Measurements from ENCODE around the gene LACTB.
A peak's percentile ranks its signal among the peaks of the same experiment; 100 is the strongest.

The LACTB gene

DNA sequence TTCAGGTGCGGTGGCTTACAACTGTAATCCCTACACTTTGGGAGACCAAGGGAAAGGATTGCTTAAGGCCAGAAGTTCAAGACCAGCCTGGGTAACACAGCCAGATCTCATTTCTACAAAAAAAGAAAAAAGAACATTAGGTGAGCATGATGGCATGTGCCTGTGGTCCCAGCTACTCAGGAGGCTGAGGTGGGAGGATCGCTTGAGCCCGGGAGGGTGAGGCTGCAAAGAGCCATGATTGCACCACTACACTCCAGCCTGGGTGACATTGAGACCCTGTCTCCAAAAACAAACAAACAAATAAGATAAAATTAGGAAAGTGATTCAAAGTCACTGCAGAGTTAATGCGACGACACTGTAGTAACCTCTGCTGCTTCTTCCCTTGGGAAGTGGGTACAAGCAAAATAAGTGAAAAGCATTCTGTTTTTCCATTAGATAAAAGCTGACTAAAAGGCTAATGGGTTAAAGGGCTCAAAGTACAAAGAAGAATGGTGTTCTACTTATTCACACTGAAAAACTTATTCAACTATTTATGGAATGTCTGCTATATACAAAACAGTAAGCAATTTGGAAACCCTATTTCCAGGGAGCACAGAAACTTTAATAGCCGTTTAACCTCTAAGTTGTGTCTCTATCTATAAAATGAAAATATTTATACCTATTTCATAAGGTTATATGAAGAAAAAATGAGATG is 43.7 kb downstream of the LACTB start:
- DNase-seq (ENCODE audit: low spot score) (no peak), ATAC-seq (ENCODE audit: low read depth) (no peak)
- no peaks in the 10 kb centered on the region for H3K36me3 ChIP-seq (ENCODE audit: low read depth)
- no peaks in the 10 kb centered on the region for H3K4me1 ChIP-seq (ENCODE audit: insufficient read depth, poor library complexity, severe bottlenecking)
- no peaks in the 10 kb centered on the region for H3K27me3 ChIP-seq (ENCODE audit: insufficient read depth, poor library complexity, severe bottlenecking)
- H3K27ac ChIP-seq (ENCODE audit: poor library complexity, severe bottlenecking), result no peak overlapping the region
- H3K4me3 ChIP-seq (ENCODE audit: severe bottlenecking), result no peak overlapping the region
- H3K9me3 ChIP-seq (ENCODE audit: severe bottlenecking), result no peaks in the 10 kb centered on the region
- no peak for TF ChIP-seq CTCF (IDR thresholded peaks at IDR 0.05; ENCODE audit: poor library complexity, severe bottlenecking)

GRCh38 chr15:63166219-63166618 is 44.6 kb downstream of the LACTB start:
- Histone ChIP-seq H3K4me3 (ENCODE audit: severe bottlenecking) (no peak overlapping the region), H3K4me1 (ENCODE audit: insufficient read depth, poor library complexity, severe bottlenecking) (no peaks in the 10 kb centered on the region), H3K27me3 (ENCODE audit: insufficient read depth, poor library complexity, severe bottlenecking) (no peaks in the 10 kb centered on the region), H3K9me3 (ENCODE audit: severe bottlenecking) (no peaks in the 10 kb centered on the region), H3K36me3 (ENCODE audit: low read depth) (no peaks in the 10 kb centered on the region), H3K27ac (ENCODE audit: poor library complexity, severe bottlenecking) (no peak overlapping the region)
- ATAC-seq (ENCODE audit: low read depth), result peak; percentile 29; the same call in 1 of the 3 replicates
- no peak for DNase-seq (ENCODE audit: low spot score)
- TF ChIP-seq CTCF (IDR thresholded peaks at IDR 0.05; ENCODE audit: poor library complexity, severe bottlenecking), result peak; percentile 34

DNA sequence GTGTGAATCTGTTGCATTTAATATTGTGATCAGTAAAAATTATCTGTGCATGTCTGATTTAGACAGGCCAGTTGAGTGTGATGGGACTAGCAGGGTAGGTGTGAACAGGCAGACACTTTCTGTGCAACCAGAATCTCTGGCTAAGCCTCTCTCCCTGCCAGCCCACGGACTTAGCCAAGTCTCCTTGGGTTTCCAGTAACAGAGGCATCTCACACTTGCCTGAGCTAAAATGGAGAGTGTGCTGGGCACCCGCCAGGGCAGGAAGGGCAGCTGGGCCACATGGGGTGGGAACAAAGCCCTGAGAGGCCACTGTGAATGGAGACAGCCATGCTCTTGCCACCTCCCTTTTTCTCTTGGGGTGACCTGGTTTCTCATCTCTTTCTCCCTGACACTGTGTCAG is 48.1 kb downstream of the LACTB start:
- Histone ChIP-seq H3K27ac (ENCODE audit: poor library complexity, severe bottlenecking) (no peak overlapping the region), H3K9me3 (ENCODE audit: severe bottlenecking) (no peaks in the 10 kb centered on the region), H3K4me3 (ENCODE audit: severe bottlenecking) (no peak overlapping the region), H3K36me3 (ENCODE audit: low read depth) (no peaks in the 10 kb centered on the region), H3K4me1 (ENCODE audit: insufficient read depth, poor library complexity, severe bottlenecking) (no peaks in the 10 kb centered on the region), H3K27me3 (ENCODE audit: insufficient read depth, poor library complexity, severe bottlenecking) (no peaks in the 10 kb centered on the region)
- no peak for TF ChIP-seq CTCF (IDR thresholded peaks at IDR 0.05; ENCODE audit: poor library complexity, severe bottlenecking)
- no peak for ATAC-seq (ENCODE audit: low read depth)
- no peak for DNase-seq (ENCODE audit: low spot score)

- ATAC-seq (ENCODE audit: low read depth) (no peak), DNase-seq (ENCODE audit: low spot score) (no peak)
- H3K4me3 ChIP-seq (ENCODE audit: severe bottlenecking), result no peak overlapping the region
- no peaks in the 10 kb centered on the region for H3K36me3 ChIP-seq (ENCODE audit: low read depth)
- no peaks in the 10 kb centered on the region for H3K9me3 ChIP-seq (ENCODE audit: severe bottlenecking)
- H3K27me3 ChIP-seq (ENCODE audit: insufficient read depth, poor library complexity, severe bottlenecking), result no peaks in the 10 kb centered on the region
- no peak overlapping the region for H3K27ac ChIP-seq (ENCODE audit: poor library complexity, severe bottlenecking)
- no peak for TF ChIP-seq CTCF (IDR thresholded peaks at IDR 0.05; ENCODE audit: poor library complexity, severe bottlenecking)
- H3K4me1 ChIP-seq (ENCODE audit: insufficient read depth, poor library complexity, severe bottlenecking), result peaks cover 5% of the 10 kb centered on the region
These were observed 50.7 kb downstream of the LACTB start for GRCh38 chr15:63172376-63172775.

- Histone ChIP-seq H3K4me3 (ENCODE audit: severe bottlenecking) (no peak overlapping the region), H3K4me1 (ENCODE audit: insufficient read depth, poor library complexity, severe bottlenecking) (peaks cover 8% of the 10 kb centered on the region), H3K9me3 (ENCODE audit: severe bottlenecking) (no peaks in the 10 kb centered on the region), H3K36me3 (ENCODE audit: low read depth) (no peaks in the 10 kb centered on the region), H3K27me3 (ENCODE audit: insufficient read depth, poor library complexity, severe bottlenecking) (no peaks in the 10 kb centered on the region), H3K27ac (ENCODE audit: poor library complexity, severe bottlenecking) (no peak overlapping the region)
- DNase-seq (ENCODE audit: low spot score) (no peak), ATAC-seq (ENCODE audit: low read depth) (no peak)
- no peak for TF ChIP-seq CTCF (IDR thresholded peaks at IDR 0.05; ENCODE audit: poor library complexity, severe bottlenecking)
These were observed 51.3 kb downstream of the LACTB start for GRCh38 chr15:63172851-63173451.
